Esophagus muscularis mucosa (tissue), 4 donors: ENCODE measurements around the gene DPYSL3.

Experiments
- EP300 ChIP-seq: sonication (generic); formaldehyde crosslinking; IDR thresholded peaks from one replicate; pipeline ENCODE4 v1.6.1; 2017; ENCODE audit warnings: antibody characterized with exemption
- POLR2A ChIP-seq: fragments of 450-650 bp; IDR thresholded peaks from one replicate; pipeline ENCODE4 v1.6.1; 2017; ENCODE audit warnings: antibody characterized with exemption, moderate library complexity, mild to moderate bottlenecking, low read depth
- POLR2AphosphoS5 ChIP-seq, 2 donors: sonication (generic); formaldehyde crosslinking; IDR thresholded peaks; one replicate each; pipeline ENCODE4 v1.6.1; 2017; ENCODE audit warnings: antibody characterized with exemption in 2 of 2
- TF ChIP-seq, protein P1 (sequence below), 3 experiments: fragments of 200-600 bp in 2 of 3; fragments of 450-650 bp in 1 of 3; sonication (generic) in 2 of 3; IDR thresholded peaks; one replicate each; pipeline ENCODE4 v1.5.1; 2017 to 2019; ENCODE audit warnings: antibody characterized with exemption in 3 of 3, mild to moderate bottlenecking in 2 of 3, moderate library complexity in 1 of 3

DNA sequence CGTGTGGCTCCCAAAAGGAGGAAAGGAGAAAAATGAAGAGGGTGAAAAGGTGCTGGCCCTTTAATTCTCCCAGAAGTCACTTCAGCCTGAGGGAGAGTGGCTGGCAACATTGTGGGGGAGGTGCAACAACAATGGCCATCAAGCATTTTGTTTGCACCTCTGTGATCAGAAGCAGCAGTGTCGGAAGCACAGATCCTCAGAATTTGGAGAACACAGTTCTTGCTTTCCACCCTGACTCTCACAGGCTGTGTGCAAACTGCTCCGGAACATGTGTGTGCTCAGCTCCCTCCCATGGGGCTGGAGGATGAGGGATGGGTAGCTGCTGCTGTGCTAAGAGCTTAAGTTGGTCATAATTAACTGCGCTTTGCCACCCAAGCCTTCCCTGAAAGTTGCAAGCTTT is 127.1 kb downstream of the DPYSL3 start:
- TF ChIP-seq, protein P1, sequence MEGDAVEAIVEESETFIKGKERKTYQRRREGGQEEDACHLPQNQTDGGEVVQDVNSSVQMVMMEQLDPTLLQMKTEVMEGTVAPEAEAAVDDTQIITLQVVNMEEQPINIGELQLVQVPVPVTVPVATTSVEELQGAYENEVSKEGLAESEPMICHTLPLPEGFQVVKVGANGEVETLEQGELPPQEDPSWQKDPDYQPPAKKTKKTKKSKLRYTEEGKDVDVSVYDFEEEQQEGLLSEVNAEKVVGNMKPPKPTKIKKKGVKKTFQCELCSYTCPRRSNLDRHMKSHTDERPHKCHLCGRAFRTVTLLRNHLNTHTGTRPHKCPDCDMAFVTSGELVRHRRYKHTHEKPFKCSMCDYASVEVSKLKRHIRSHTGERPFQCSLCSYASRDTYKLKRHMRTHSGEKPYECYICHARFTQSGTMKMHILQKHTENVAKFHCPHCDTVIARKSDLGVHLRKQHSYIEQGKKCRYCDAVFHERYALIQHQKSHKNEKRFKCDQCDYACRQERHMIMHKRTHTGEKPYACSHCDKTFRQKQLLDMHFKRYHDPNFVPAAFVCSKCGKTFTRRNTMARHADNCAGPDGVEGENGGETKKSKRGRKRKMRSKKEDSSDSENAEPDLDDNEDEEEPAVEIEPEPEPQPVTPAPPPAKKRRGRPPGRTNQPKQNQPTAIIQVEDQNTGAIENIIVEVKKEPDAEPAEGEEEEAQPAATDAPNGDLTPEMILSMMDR (IDR thresholded peaks at IDR 0.05): no peak
- TF ChIP-seq EP300 (no peak), POLR2AphosphoS5 (IDR thresholded peaks at IDR 0.05) (no peak), POLR2A (no peak)
